OCI-LY7 (cell line): Measurements from ENCODE around the gene SPO11. TPM values are rescaled to one million over a fixed set of nuclear protein-coding genes. Genes with fewer than 3 reads are reported as not detected.

Source experiments
- BruUV-seq: library from RNA; stranded (reverse); fragments of 400-500 nt; replicated peaks from 2 replicates; lab custom pipeline; 2021; lab: Mats Ljungman, UMichigan
- CTCF ChIA-PET: fragments of 300-600 bp; sonication (Branson Sonifier 250); formaldehyde crosslinking; loops from one replicate; lab custom pipeline; 2022; ENCODE audit warnings: antibody characterized with exemption; ENCODE audit not compliant: unreplicated experiment; lab: Charles Lee
- POLR2A ChIA-PET: fragments of 300-600 bp; sonication (Branson Sonifier 250); formaldehyde crosslinking; loops from one replicate; lab custom pipeline; 2022; ENCODE audit warnings: antibody characterized with exemption; lab: Charles Lee
- DNase-seq: peaks from one replicate; pipeline ENCODE4 v3.0.0-alpha.2; 2015; ENCODE audit warnings: low spot score
- H2AFZ ChIP-seq: fragments of 200-600 bp; sonication (generic), shearing (Covaris generic); 2 replicates; pipeline ENCODE4 v1.6.1; 2014; ENCODE audit warnings: mild to moderate bottlenecking, antibody characterized with exemption, low read length, moderate library complexity
- H3K27ac ChIP-seq: fragments of 200-600 bp; sonication (generic); 2 replicates; pipeline ENCODE4 v1.5.1; 2014; ENCODE audit warnings: mixed run types, low read depth, mild to moderate bottlenecking, moderate library complexity, low read length, inconsistent platforms; ENCODE audit not compliant: poor library complexity, severe bottlenecking
- H3K36me3 ChIP-seq: fragments of 200-600 bp; sonication (generic); 2 replicates; pipeline ENCODE4 v1.6.1; 2014; ENCODE audit warnings: mild to moderate bottlenecking, antibody characterized with exemption, low read length, moderate library complexity, mixed read lengths; ENCODE audit not compliant: insufficient read depth
- H3K4me1 ChIP-seq: fragments of 200-600 bp; sonication (generic); 2 replicates; pipeline ENCODE4 v1.5.1; 2014; ENCODE audit warnings: mild to moderate bottlenecking, low read length; ENCODE audit not compliant: insufficient read depth, poor library complexity, severe bottlenecking
- H3K4me2 ChIP-seq: fragments of 200-600 bp; sonication (generic); 2 replicates; pipeline ENCODE4 v1.6.1; 2014; ENCODE audit warnings: mild to moderate bottlenecking, low read length
- H3K4me3 ChIP-seq: fragments of 200-600 bp; sonication (generic); 2 replicates; pipeline ENCODE4 v1.5.1; 2014; ENCODE audit warnings: mild to moderate bottlenecking, low read depth, low read length; ENCODE audit not compliant: poor library complexity, severe bottlenecking
- H3K79me2 ChIP-seq: fragments of 200-600 bp; sonication (generic); 2 replicates; pipeline ENCODE4 v1.6.1; 2016; ENCODE audit warnings: low read depth, mild to moderate bottlenecking, low read length, moderate library complexity, mixed read lengths; ENCODE audit not compliant: insufficient read depth
- H3K9me2 ChIP-seq: fragments of 200-600 bp; sonication (generic); 2 replicates; pipeline ENCODE4 v1.6.1; 2016; ENCODE audit warnings: mild to moderate bottlenecking, low read length, mixed read lengths; ENCODE audit not compliant: insufficient read depth
- H3K9me3 ChIP-seq: fragments of 200-600 bp; sonication (generic); 2 replicates; pipeline ENCODE4 v1.6.1; 2014; ENCODE audit warnings: mild to moderate bottlenecking, mixed run types, low read length, mixed read lengths
- H4K20me1 ChIP-seq: fragments of 200-600 bp; sonication (generic); 2 replicates; pipeline ENCODE4 v1.6.1; 2014; ENCODE audit warnings: mild to moderate bottlenecking, antibody characterized with exemption, low read length, moderate library complexity, mixed read lengths; ENCODE audit not compliant: insufficient read depth
- EZH2phosphoT487 ChIP-seq: fragments of 200-600 bp; sonication (generic); IDR thresholded peaks from 2 replicates; pipeline ENCODE4 v1.6.1; 2018; ENCODE audit warnings: low read depth, borderline replicate concordance, mild to moderate bottlenecking, mixed run types, antibody characterized with exemption, low read length, moderate library complexity, mixed read lengths
- intact Hi-C: fragments of 100-400 bp; cut with micrococcal nuclease; formaldehyde crosslinking; loops from one replicate; pipeline ENCODE4 v1.10.0; 2022; ENCODE audit not compliant: unreplicated experiment
- total RNA-seq, 2 experiments: library from RNA; depleted of rRNA in 1 of 2; stranded (reverse); fragments of >200 nt in 1 of 2; shearing (Covaris generic) in 1 of 2; gene quantifications; 2 replicates each; pipeline ENCODE4 v1.2.3, GENCODE V29; 2014 to 2022
- TF ChIP-seq, protein P1 (sequence below): fragments of 200-600 bp; sonication (generic); conservative IDR thresholded peaks from 2 replicates; pipeline ENCODE4 v1.5.1; 2014; ENCODE audit warnings: mild to moderate bottlenecking, antibody characterized with exemption, low read length, moderate library complexity, mixed read lengths

The SPO11 gene
- total RNA-seq, 2 experiments from 2014 or later = not detected

DNA sequence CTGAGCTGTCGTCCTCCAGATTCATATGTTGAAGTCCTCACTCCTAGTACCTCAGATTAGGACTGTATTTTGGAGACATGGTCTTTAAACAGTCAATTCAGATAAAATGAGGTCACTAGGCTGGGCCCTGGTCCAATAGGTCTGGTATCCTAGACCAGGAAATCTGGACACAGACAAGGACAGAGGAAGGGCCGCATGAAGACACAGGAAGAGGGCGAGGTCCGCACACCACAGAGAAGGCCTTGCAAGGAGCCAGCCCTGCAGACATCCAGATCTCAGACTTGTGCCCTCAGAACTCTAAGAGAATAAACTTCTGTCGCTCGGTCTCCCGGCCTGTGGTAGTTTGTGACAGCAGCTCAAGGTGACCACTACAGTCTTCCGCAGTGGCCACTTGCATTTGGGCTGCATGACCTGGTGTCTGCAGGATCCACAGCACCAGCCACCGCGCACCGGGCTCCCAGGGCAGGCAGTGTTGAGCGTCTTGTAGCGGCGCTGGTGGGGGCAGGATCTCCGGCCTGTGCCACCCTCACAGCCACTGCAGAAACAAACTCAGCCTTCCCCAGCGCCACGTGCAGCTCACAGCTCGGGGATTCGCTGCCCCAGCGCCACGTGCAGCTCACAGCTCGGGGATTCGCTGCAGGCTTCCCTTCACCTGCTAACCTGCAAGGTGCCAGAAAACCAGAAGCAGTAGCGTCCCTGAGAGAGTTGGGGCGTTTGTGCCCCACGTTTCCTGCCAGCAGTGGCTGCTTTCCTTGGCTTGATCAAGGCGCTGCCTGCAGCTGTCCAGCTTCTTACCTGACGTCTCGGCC, 55.6 kb downstream of the SPO11 start:
- Histone ChIP-seq H3K27ac (no peak overlapping the region), H4K20me1 (no peaks in the 10 kb centered on the region), H3K4me1 (peaks cover 49% of the 10 kb centered on the region), H3K9me2 (no peaks in the 10 kb centered on the region), H2AFZ (no peak overlapping the region), H3K4me3 (no peak overlapping the region), H3K4me2 (no peak overlapping the region), H3K36me3 (peaks cover 28% of the 10 kb centered on the region), H3K9me3 (no peaks in the 10 kb centered on the region), H3K79me2 (no peaks in the 10 kb centered on the region)
- intact Hi-C loops = no loop called here
- no TSS peak for BruUV-seq
- ChIA-PET POLR2A (interaction anchor here (1.0 kb wide), 1 partner anchor 45 kb away, joined by 4 read pairs; no protein-coding TSS in a partner anchor), CTCF (no interaction called here)
- no peak for DNase-seq
- TF ChIP-seq, protein P1, sequence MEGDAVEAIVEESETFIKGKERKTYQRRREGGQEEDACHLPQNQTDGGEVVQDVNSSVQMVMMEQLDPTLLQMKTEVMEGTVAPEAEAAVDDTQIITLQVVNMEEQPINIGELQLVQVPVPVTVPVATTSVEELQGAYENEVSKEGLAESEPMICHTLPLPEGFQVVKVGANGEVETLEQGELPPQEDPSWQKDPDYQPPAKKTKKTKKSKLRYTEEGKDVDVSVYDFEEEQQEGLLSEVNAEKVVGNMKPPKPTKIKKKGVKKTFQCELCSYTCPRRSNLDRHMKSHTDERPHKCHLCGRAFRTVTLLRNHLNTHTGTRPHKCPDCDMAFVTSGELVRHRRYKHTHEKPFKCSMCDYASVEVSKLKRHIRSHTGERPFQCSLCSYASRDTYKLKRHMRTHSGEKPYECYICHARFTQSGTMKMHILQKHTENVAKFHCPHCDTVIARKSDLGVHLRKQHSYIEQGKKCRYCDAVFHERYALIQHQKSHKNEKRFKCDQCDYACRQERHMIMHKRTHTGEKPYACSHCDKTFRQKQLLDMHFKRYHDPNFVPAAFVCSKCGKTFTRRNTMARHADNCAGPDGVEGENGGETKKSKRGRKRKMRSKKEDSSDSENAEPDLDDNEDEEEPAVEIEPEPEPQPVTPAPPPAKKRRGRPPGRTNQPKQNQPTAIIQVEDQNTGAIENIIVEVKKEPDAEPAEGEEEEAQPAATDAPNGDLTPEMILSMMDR = no peak
- no peak for TF ChIP-seq EZH2phosphoT487

GRCh38 chr20:57385940-57386339, 56.3 kb downstream of the SPO11 start:
- ChIA-PET POLR2A (no interaction called here), CTCF (no interaction called here)
- Histone ChIP-seq H3K4me1 (peaks cover 57% of the 10 kb centered on the region), H3K9me3 (no peaks in the 10 kb centered on the region), H3K36me3 (peaks cover 20% of the 10 kb centered on the region), H4K20me1 (no peaks in the 10 kb centered on the region), H3K9me2 (no peaks in the 10 kb centered on the region), H3K79me2 (no peaks in the 10 kb centered on the region), H3K4me3 (no peak overlapping the region), H3K27ac (no peak overlapping the region), H3K4me2 (no peak overlapping the region), H2AFZ (no peak overlapping the region)
- intact Hi-C loops = no loop called here
- TF ChIP-seq, protein P1 = no peak
- TF ChIP-seq EZH2phosphoT487 = no peak
- BruUV-seq = no TSS peak
- DNase-seq = no peak

DNA sequence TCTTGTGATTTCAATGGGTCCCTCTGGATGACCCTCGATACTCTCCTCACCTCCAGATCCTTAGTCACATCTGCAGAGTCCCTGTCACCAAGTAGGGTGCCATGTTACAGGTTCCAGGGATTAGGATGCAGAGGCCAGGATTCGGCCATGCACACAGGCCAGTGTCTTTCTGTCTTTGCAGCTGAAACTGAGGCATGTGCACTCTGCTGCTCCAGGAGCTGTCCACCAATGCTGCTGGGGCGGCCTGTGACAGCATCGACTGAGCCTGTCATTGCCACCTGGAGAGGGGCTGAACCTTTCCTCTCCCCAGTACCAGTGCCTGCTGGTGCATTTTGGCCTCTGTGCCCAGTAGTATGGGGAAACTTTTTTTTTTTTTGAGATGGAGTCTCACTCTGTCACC, 57.2 kb downstream of the SPO11 start:
- H4K20me1 ChIP-seq = no peaks in the 10 kb centered on the region
- peaks cover 57% of the 10 kb centered on the region for H3K4me1 ChIP-seq
- TF ChIP-seq EZH2phosphoT487 = no peak
- no peak overlapping the region for H2AFZ ChIP-seq
- no peaks in the 10 kb centered on the region for H3K9me2 ChIP-seq
- no peak overlapping the region for H3K4me2 ChIP-seq
- H3K36me3 ChIP-seq = peaks cover 15% of the 10 kb centered on the region
- H3K27ac ChIP-seq = no peak overlapping the region
- no peaks in the 10 kb centered on the region for H3K9me3 ChIP-seq
- BruUV-seq = no TSS peak
- H3K79me2 ChIP-seq = no peaks in the 10 kb centered on the region; the same call in 1 of the 2 replicates
- no peak for DNase-seq
- ChIA-PET POLR2A (interaction anchor here (4.2 kb wide), 1 partner anchor 12 kb away, joined by 21 read pairs; no protein-coding TSS in a partner anchor), CTCF (interaction anchor here (1.0 kb wide), 1 partner anchor 106 kb away, joined by 3 read pairs; no protein-coding TSS in a partner anchor)
- H3K4me3 ChIP-seq = no peak overlapping the region
- intact Hi-C loops = no loop called here
